Suppressor macrophage (primary cell): ENCODE data around the gene MBOAT1.
"Not testable (repeated sequence)": the region's sequence is repeated elsewhere in the genome, so short reads cannot be mapped to it uniquely, and the experiment has no call there.

ENCODE experiments used
- DNase-seq, 4 experiments: peaks; one replicate each; pipeline ENCODE4 v3.0.0-alpha.2; 2020 to 2022

The MBOAT1 gene

DNA sequence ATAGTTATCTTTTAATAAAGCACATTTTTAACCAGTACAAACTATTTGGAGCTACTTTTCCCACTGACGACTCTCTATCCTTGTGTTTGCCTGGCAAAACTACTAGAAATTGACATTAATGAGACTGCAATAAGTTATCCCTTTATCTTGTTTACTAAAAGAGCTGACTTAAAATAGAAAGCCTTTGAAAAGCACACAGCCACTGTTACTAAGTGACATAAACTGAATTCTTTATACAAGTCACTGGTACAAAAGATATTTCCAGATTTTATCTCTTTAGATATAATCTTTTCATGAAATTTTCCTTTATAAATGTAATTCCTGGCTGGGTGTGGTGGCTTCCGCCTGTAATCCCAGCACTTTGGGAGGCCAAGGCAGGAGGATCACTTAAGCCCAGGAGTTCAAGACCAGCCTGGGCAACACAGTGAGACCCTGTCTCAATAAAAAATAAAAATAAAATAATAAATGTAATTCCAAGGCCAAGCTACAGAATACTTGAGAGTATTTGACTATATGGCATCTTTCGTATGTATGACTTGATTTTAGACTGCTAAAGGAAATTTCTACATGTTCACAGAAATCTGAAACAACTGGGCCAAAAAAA lies 9.5 kb downstream of the MBOAT1 start:
- DNase-seq, result no peak

DNA sequence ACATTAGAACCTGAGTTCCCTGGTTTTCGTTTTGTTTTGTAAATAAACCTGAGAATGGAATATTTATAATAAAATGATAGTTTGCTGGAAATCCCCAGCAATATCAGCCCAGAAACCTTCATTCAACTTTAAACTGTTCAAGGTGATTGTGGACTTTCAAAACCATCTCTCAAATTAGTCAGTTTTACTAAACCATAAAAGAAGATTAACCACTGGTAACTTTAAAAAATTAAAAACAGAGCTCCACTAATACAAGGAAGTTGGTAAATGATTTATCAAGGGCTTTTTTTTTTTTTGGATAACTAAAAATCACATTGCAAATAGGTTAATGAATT lies 10.0 kb downstream of the MBOAT1 start:
- no peak for DNase-seq

- no peak for DNase-seq
Measured at GRCh38 chr6:20200761-20201630, 11.3 kb downstream of the MBOAT1 start.

GRCh38 chr6:20198775-20199174 lies 13.5 kb downstream of the MBOAT1 start:
- no peak for DNase-seq

DNA sequence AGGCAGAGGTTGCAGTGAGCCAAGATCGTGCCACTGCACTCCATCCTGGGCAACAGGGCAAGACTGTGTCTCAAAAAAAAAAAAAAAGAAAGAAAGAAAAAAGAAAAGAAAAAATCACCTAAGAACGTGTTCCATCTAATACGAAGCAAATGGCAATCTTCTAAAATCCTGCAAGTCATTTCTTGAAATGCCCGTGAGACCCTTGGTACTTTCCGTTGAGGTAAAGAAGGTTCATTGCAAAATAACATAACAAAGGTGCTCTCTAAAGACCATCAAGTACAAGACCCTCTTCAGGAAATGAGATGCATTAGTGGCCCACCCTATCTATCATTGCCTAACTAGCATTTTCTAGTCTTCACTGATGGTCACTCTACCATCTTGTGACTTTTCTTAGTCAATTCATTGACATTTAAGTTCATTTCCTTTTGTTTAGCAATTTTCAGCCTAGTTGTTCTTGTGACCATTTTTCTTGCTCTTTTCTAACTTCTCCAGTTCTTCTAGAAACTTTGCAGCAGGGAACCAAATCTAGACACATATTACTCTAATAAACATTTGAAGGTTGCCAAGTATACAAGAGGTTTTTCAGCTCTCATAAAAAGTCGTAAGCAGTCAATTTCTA lies 14.0 kb downstream of the MBOAT1 start:
- DNase-seq, result peak in 2 of 4 experiments; percentile 65 to 67

GRCh38 chr6:20197251-20197650 lies 15.0 kb downstream of the MBOAT1 start:
- DNase-seq, result peak in 2 of 4 experiments; percentile 35 to 51

DNA sequence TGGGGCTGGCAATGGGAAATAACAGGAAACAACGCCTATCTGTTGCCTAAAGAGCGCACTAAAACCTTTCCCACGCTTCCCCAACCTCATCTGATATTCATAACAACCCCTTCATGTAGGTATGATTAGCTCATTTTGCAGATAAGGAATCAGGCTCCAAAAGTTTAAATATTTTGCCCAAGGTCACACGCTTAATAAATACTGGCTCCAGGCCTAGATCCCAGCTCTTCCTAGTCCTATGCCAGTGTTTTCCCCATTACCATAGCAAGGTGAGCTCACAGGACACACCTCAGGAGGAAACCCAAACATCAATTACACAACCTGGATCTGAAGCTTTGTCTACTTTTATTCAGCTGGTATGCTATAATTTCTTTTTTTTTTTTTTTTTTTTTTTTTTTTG lies 19.6 kb downstream of the MBOAT1 start:
- no peak for DNase-seq

GRCh38 chr6:20191992-20192391 lies 20.3 kb downstream of the MBOAT1 start:
- DNase-seq, result no peak

DNA sequence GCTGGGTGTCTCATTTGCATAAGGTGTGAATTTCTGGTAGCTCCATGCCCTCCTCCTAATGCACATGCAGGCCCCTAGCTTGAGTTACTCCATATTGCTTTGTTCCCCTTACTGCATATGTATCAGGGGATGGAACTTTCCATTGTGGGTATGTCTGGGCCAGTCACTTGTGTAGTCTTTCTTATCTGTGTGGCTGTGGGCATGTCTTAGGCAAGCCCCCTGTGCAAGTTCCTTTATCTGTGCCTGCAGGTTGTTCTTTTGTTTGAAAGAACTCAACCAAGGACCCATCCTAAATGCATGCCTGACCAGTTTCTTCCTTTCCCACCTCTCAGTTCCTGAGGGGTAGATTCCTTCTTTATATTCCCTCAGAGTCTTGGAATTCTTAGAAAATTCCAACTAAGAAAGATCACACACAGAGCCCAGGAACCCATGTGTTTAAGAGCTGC lies 23.6 kb downstream of the MBOAT1 start:
- no peak for DNase-seq

GRCh38 chr6:20186981-20187380 lies 25.3 kb downstream of the MBOAT1 start:
- no peak for DNase-seq

DNA sequence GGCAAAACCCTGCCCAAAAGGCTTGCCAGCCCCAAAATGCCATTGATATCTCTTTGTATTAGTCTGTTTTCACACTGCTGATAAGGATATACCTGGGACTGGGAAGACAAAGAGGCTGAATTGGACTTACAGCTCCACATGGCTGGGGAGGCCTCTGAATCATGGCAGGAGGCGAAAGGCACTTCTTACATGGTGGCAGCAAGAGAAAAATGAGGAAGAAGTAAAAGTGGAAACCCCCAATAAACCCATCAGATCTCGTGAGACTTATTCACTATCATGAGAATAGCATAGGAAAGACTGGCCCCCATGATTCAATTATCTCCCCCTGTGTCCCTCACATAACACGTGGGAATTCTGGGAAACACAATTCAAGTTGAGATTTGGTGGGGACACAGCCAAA lies 28.6 kb downstream of the MBOAT1 start:
- no peak for DNase-seq

- no peak for DNase-seq
Measured at GRCh38 chr6:20182926-20183521, 29.2 kb downstream of the MBOAT1 start.

- DNase-seq, result no peak
Measured at GRCh38 chr6:20182069-20182468, 30.2 kb downstream of the MBOAT1 start.

DNA sequence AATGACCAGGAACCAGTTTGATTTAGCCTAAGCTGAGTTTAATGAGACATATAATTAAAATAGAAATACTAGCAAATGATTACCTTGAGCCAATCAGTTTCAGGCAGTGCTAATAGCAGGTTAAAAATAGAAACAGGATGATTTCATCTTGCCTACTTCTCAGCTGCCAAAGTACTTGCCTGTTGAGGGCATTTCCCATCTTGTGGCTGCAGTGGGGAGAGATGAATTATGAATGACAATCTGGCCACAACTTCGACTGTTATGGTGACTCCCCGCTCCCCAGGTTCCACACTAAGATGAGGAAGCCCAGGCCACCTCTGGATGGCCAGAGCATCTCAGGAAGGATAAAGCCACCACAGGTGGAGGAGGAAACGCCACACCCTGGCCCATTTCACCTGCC lies 31.3 kb downstream of the MBOAT1 start:
- DNase-seq, result peak in 2 of 4 experiments; percentile 35 to 36

DNA sequence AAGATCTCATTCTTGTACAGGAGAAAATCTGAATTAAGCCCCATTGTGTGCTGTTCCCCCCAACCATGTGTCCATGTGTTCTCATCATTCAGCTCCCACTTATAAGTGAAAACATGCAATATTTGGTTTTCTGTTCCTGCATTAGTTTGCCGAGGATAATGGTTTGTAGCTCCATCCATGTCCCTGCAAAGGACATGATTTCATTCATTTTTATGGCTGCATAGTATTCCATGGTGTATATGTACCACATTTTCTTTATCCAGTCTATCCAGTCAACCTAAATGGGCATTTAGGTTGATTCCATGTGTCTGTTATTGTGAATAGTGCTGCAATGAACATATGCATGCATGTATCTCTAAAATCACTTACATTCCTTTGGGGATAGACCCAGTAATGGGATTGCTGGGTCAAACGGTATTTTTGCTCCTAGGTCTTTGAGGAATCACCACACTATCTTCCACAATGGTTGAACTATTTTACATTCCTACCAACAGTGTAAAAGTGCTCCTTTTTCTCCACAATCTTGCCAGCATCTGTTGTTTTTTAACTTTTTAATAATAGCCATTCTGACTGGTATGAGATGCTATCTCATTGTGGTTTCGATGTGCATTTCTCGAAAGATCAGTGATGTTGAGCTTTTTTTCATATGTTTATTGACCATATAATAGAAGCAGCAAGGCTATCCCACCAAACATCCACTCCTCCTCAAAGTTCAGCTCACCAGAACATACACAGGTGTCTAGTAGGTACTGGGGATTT lies 32.8 kb downstream of the MBOAT1 start:
- not testable (repeated sequence) for DNase-seq

GRCh38 chr6:20178327-20178726 lies 33.9 kb downstream of the MBOAT1 start:
- no peak for DNase-seq

DNA sequence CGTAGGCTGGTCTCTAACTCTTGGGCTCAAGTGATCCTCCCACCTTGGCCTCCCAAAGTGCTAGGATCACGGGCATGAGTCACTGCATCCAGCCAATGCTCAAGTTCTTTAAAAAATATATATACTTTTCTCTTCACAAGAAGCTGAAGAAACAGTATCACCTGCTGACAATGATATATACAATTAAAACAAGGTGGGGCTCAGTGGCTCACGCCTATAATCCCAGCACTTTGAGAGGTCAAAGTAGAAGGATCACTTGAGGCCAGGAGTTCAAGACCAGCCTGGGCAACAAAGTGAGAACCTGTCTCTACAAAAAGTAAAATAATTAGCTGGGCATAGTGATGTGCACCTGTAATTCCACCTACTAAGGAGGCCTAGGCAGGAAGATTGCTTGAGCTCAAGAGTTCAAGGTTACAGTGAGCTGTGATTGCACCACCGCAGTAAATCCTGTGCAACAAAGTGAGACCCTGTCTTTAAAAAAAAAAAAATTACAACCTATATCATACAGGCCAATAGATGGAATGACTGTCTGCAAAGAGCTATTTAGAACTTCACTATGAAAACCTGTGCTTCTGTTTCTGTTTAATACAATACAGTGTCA lies 36.4 kb downstream of the MBOAT1 start:
- DNase-seq, result no peak

DNA sequence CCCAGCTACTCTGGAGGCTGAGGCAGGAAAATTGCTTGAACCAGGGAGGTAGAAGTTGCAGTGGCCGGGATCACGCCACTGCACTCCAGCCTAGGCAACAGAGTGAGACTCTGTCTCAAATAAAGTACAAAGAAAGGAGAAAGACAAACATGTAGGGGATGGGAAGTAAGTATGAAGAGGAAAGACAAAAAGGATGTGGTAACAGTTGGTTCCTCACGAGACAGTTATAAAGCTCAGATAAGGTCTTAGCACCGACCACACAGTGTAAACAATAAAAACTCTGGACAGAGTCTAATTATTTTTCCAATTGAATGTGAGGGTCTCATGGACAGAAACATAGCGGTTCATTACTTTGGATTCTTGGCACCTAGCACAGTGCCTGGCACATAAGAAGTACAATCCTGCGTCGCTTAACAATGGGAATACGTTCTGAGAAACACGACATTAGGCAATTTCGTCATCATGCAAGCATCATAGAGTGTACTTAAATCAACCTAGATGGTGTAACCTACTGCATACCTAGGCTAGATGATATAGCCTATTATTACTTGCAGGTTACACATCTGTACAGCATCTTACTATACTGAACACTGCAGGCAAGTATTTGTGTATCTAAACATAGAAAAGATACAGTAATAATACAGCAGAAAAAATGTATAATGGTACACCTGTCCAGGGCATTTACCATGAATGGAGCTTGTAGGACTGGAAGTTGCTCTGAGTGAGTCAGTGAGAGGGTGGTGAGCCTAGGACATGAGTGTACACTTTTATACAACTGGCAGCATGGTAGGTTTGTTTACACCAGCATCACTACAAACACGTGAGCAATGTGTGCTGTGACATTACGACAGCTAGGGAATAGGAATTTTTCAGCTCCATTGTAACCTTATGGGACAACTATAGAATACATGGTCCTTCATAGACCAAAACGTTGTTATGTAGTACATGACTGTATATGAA lies 38.2 kb downstream of the MBOAT1 start:
- DNase-seq, result peak; percentile 25 to 70 (median 50)

GRCh38 chr6:20172842-20173456 lies 39.3 kb downstream of the MBOAT1 start:
- peak in 2 of 4 experiments; percentile 15 to 38 for DNase-seq

GRCh38 chr6:20170455-20171148 lies 41.7 kb downstream of the MBOAT1 start:
- peak in 1 of 4 experiments; percentile 18 for DNase-seq
